GF-D8 (cell line): ENCODE results near the gene SZRD1.
A peak's percentile ranks its signal among the peaks of the same experiment; 100 is the strongest.

Experiments used
- DNase-seq: peaks from one replicate; lab custom pipeline; 2025; lab: John Stamatoyannopoulos, UW

SZRD1 gene

DNA sequence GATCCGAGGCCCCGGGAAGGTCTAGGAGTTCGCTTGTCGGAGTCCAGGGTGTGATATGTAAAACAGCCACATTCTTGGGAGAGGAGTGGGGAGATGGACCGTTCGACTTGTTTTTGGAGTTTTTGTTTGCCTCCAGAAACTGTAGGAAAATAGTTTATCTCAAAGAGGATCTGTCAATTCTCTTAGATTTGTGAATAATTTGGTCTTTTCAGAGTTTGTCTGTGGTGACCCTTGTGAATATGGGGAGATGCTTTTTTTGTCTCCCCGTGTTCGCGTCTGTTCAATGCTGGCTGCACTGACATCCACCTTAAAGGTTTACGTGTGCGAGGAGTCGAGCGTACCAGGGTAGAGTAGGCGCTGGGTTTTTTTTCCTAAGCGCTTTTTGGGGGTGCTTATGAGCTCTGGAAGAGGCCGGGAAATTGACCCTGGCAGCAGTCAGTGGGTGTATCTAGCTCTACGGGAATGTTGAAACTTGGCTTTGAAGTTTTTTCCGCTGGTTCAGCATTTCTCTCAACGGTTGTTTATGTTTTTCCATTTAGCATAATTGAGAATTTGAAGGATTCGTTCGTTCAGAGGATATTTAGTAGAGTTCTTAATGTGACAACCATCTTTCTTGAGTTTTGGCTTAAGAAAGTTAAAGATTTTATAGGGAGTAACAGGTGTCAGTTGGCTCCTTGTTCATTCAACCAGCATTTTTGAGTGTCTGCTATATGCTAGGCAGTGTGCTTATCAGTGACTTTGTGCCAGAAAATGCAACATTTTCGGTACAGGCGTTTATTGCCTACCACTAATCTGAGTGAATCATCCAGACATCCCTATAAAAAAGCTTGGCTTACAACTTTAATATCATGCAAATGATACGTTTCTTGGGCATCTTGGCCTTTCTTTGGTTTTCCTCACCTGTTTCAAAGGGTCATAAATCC is 1.2 kb downstream of the SZRD1 start:
- DNase-seq: peak; percentile 14

DNA sequence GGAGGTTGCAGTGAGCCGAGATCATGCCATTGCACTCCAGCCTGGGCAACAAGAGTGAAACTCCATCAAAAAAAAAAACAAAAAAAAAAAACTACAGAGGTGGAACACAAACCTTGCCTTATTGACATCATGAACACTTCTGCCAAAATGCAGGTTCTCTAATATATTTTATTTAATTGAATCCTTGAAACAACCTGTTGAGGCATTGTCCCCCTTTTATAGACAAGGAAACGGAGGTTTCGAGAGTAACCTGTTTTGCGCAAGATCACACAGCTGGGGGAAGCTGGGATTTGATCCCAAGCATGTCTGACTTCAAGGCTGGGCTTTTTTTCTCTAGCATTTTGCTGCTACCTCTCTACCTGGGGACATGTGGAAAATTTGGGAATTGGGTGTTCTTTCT is 2.8 kb downstream of the SZRD1 start:
- no peak for DNase-seq

DNA sequence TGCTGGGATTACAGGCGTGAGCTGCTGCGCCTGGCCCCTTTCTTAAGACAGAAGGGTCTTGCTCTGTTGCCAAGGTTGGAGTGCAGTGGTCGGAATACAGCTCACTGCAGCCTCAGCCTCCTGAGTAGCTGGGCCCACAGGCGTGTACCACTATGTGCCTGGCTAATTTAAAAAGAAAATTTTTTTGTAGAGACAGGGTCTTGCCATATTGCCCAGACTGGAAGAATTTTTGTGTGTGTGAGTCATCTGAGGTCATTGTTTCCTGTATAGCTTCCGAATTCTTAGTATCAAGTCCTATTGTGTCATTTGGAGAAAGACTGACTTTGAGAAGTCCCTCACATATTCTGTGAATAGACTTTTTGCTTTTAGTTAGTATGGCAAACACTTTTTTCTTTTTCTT is 4.7 kb downstream of the SZRD1 start:
- DNase-seq: peak; percentile 37

GRCh38 chr1:16372535-16373285 is 5.7 kb downstream of the SZRD1 start:
- no peak for DNase-seq

DNA sequence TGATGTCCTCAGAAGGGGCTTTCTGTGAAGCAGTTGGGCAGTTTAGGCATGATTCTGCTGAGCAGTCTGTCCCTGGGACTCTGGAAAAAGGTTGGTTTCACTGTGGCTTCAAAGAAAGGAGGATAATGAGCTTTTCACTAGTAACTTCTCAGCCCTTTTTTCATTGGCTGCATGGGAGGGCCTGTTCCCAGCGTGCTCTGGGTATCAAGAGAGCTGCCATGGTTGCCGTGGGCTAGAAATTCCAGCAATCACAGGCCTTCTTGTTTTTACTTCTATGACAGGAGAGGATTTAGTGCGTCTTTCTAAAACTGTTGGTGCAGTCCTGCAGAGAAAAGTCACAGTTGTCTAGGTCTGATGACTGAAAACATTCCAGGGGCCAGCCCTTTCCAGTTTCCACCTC is 7.2 kb downstream of the SZRD1 start:
- no peak for DNase-seq

DNA sequence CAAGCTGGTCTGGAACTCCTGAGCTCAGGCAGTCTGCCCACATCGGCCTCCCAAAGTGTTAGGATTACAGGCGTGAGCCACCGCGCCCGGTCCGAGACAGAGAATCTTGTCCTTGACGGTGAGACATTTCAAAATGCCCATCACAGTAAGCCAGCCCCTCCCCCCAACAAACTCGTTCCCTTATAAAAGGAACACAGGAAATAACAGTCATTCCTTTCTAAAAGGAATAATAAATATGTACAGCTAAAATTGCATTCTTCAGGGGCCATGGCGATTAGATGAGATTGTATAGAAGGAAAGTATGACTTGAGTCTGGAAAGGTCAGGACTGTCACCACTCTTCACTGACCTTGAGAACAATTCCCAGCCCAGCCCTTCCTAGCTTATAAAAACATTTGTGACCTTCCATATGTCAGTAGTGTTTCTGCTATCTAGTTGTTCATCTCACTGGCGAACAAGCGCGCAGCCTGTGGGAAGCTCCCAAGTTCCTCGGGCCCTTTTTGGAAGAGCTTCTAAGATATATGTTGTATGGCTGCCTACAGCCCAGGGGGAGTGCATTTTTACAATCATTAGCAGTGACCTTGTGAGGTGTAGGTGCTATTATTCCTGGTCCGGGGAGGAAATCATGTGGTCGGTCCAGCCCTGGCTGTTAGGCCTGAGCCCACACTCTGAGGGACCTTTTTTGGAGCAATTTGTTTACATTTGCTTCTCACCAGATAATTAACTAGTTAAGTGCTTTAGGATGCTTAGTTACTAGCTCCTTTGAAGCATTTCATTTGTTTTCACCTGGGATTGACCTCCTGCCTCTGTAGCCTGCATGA is 8.7 kb downstream of the SZRD1 start:
- no peak for DNase-seq

DNA sequence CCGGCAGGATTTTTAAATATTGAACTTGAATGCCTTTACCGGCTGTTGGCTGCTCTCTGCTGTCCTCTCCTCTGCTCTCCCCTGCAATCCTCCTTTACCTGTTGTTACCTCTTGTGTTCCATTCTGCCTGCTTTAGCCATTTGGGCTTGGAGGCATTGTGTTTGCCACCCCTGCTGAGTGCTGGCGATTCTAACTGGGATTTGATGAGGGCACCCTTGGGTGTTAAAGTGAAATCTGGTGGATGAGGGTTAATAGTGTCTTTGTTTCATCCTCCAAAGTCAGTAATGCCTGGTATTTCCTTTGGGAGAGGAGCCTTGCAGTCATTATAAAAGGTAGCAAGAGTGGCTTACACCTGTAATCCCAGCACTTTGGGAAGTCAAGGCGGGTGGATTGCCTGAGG is 9.9 kb downstream of the SZRD1 start:
- DNase-seq: no peak

DNA sequence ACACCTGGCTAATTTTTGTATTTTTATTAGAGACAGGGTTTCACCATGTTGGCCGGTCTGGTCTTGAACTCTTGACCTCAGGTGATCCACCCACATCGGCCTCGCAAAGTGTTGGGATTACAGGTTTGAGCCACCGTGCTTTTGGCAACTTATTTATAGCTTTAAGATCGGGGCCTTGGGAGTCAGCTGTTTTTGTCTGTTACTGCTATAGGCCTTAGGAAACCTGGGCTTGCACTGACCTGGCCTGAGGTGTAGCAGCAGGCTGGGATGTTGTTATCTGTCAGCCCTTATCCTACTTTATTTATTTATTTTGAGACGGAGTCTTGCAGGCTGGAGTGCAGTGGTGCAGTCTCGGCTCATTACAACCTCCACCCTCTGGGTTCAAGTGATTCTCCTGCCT is 11.4 kb downstream of the SZRD1 start:
- DNase-seq: no peak

DNA sequence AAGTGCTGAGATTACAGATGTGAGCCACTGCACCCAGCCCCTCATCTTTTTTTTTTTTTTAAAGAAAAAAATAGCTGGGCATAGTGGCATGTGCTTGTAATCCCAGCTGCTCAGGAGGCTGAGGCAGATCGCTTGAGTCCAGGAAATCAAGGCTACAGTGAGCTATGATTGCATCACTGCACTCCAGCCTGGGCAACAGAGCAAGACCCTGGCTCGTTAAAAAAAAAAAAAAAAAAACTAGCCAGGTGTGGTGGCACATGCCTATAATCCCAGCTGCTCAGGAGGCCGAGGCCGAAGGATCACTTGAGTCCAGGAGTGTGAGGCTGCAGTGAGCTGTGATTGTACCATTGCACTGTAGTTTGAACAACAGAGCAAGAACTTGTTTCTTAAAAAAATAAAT is 13.8 kb downstream of the SZRD1 start:
- DNase-seq: no peak

DNA sequence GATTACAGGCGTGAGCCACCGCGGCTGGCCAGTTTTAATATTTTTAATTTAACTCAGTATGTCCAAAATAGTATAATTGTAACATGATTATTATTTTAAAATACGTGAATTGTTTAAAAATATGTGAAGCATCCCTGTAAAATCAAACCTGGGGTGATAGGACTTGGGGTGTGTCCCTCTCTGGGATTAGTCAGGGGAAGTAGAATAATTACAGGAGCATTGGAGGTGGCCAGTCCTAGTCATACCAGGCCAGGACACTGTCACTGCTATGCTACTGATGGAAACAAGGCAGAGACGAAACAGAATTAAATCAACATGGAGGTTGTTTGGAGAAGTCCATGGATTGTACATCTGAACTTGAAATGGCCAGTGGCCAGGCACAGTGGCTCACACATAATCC is 16.8 kb downstream of the SZRD1 start:
- DNase-seq: no peak

GRCh38 chr1:16385659-16386453 is 18.8 kb downstream of the SZRD1 start:
- DNase-seq: no peak

- DNase-seq: no peak
These were observed 19.5 kb downstream of the SZRD1 start for GRCh38 chr1:16386454-16387113.

- no peak for DNase-seq
These were observed 20.5 kb downstream of the SZRD1 start for GRCh38 chr1:16387201-16388188.

DNA sequence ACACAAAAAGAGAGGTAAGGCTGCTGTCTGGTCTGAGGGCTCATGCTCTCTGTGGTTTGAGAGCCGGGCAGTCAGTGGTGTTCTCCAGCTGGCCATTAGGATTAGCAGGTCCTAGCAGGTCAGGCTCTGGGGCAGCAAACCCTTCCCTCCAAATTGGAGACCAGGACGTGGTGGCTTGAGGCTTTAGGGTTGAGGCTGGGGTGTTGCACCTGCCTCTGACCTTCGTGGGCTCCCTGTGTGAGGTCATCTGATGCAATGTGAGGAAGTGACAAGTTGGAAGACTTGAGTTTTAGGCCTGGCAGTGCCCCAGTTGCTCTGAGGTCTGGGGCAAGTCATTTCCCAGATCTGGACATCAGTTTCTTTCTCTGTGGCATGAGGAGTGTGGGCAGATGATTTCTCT is 24.4 kb downstream of the SZRD1 start:
- peak; percentile 56 for DNase-seq

- no peak for DNase-seq
These were observed 25.9 kb downstream of the SZRD1 start for GRCh38 chr1:16392740-16393569.

GRCh38 chr1:16393570-16394521 is 26.8 kb downstream of the SZRD1 start:
- no peak for DNase-seq

DNA sequence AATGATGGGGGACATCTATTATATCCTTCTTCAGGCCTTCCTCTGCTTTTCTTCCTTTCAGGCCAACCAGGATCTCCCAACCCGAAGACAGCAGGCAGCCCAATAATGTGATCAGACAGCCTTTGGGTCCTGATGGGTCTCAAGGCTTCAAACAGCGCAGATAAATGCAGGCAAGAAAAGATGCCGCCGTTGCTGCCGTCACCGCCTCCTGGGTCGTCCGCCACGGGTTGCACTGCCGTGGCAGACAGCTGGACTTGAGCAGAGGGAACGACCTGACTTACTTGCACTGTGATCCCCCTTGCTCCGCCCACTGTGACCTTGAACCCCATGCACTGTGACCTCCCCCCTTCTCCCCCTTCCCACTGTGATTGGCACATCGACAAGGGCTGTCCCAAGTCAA is 27.9 kb downstream of the SZRD1 start:
- no peak for DNase-seq

GRCh38 chr1:16396591-16396990 is 29.5 kb downstream of the SZRD1 start:
- DNase-seq: no peak
